K562 (cell line): Measurements from ENCODE around the gene PRPSAP1. TPM values are rescaled to one million over a fixed set of nuclear protein-coding genes. Genes with fewer than 3 reads are reported as not detected.

Experiments used
- ADNP ChIP-seq: fragments of 200-800 bp; sonication (Bioruptor generic); IDR thresholded peaks from 2 replicates; pipeline ENCODE4 v1.6.1; 2016; ENCODE audit warnings: missing genetic modification characterization, missing compliant biosample characterization
- ARID1B ChIP-seq: fragments of 450-650 bp; IDR thresholded peaks from 2 replicates; pipeline ENCODE4 v1.6.1; 2016; ENCODE audit warnings: antibody characterized with exemption, mild to moderate bottlenecking, inconsistent platforms
- CC2D1A ChIP-seq: fragments of 450-650 bp; IDR thresholded peaks from 2 replicates; pipeline ENCODE4 v1.6.1; 2017; ENCODE audit warnings: mild to moderate bottlenecking
- CEBPG ChIP-seq, 3 experiments: fragments of 200-800 bp in 1 of 3; sonication (Bioruptor generic) in 1 of 3; sonication (generic) in 1 of 3; formaldehyde crosslinking in 1 of 3; IDR thresholded peaks in 2 of 3; conservative IDR thresholded peaks in 1 of 3; 2 replicates each; pipeline versions ENCODE4 v1.6.1 to v1.8.0; 2016 to 2022; ENCODE audit warnings: missing compliant biosample characterization in 2 of 3, missing genetic modification characterization in 2 of 3, mild to moderate bottlenecking in 1 of 3, missing genetic modification reagents in 1 of 3
- FOXK2 ChIP-seq, 2 experiments: fragments of 450-650 bp; IDR thresholded peaks in 1 of 2; conservative IDR thresholded peaks in 1 of 2; 2 replicates each; pipeline ENCODE4 v1.6.1; 2016; ENCODE audit warnings: low read depth in 2 of 2, mild to moderate bottlenecking in 1 of 2
- JUN ChIP-seq, 2 experiments: sonication (generic) in 1 of 2; formaldehyde crosslinking in 1 of 2; IDR thresholded peaks; 2 replicates each; pipeline versions ENCODE4 v1.6.1 to v1.8.0; 2012 to 2022; ENCODE audit warnings: borderline replicate concordance in 2 of 2, mild to moderate bottlenecking in 2 of 2, improper control_type of control experiment in 1 of 2, low read depth in 1 of 2, low read length in 1 of 2, missing genetic modification reagents in 1 of 2
- JUNB ChIP-seq: fragments of 450-650 bp; formaldehyde crosslinking; conservative IDR thresholded peaks from 2 replicates; pipeline ENCODE4 v1.4.0; 2020; ENCODE audit warnings: mild to moderate bottlenecking
- PRDM10 ChIP-seq: fragments of 450-650 bp; IDR thresholded peaks from 2 replicates; pipeline ENCODE4 v1.6.1; 2018; ENCODE audit not compliant: partially characterized antibody
- SP2 ChIP-seq: IDR thresholded peaks from 2 replicates; pipeline ENCODE4 v1.6.1; 2011; ENCODE audit warnings: mild to moderate bottlenecking, low read depth, low read length, moderate library complexity; ENCODE audit not compliant: poor library complexity, severe bottlenecking; ENCODE audit errors: extremely low read depth
- TCF3 ChIP-seq: sonication (generic); formaldehyde crosslinking; IDR thresholded peaks from 2 replicates; pipeline ENCODE4 v1.4.0; 2020; ENCODE audit warnings: mild to moderate bottlenecking, missing genetic modification reagents
- ZEB2 ChIP-seq: fragments of 450-650 bp; IDR thresholded peaks from 2 replicates; pipeline ENCODE4 v1.6.1; 2016
- ZNF609 ChIP-seq: sonication (generic); formaldehyde crosslinking; IDR thresholded peaks from 2 replicates; pipeline ENCODE4 v1.8.1; 2023; ENCODE audit warnings: missing genetic modification reagents, mild to moderate bottlenecking, borderline replicate concordance
- polyA plus RNA-seq, 8 experiments: library from polyadenylated mRNA; depleted of rRNA in 4 of 8; stranded (reverse) in 5 of 8; unstranded in 3 of 8; fragments of >200 nt; fragmentation: Nextera tagmentation in 2 of 8; fragmentation: Illumina TruSeq in 1 of 8; extraction: Ambion mirVana in 2 of 8; extraction: Trizol in 1 of 8; gene quantifications; 2 replicates each; pipeline versions ENCODE4 v1.2.1 to v1.2.3, GENCODE V29; 2011 to 2014; ENCODE audit warnings: inconsistent platforms in 1 of 8, missing spikeins in 1 of 8
- total RNA-seq, 7 experiments: library from RNA; depleted of rRNA in 6 of 7; stranded (reverse); fragments of >200 nt in 6 of 7; fragmentation: Illumina TruSeq in 2 of 7; extraction: Trizol in 2 of 7; gene quantifications; 2 replicates each; pipeline versions ENCODE4 v1.2.1 to v1.2.3, GENCODE V29; 2011 to 2021; ENCODE audit warnings: low replicate concordance in 1 of 7
- TF ChIP-seq, protein P1 (sequence below): fragments of 250-450 bp; sonication (Bioruptor Pico); IDR thresholded peaks from 2 replicates; pipeline ENCODE4 v1.8.0; 2021; ENCODE audit warnings: moderate library complexity, mild to moderate bottlenecking, inconsistent platforms
- TF ChIP-seq, protein P2 (sequence below): sonication (generic); formaldehyde crosslinking; IDR thresholded peaks from 2 replicates; pipeline ENCODE4 v1.8.0; 2022; ENCODE audit warnings: missing genetic modification reagents, mild to moderate bottlenecking, borderline replicate concordance

PRPSAP1 gene
- total and polyA plus RNA-seq, 9 of the 15 experiments (the other 6 are each of a cell fraction or from before 2014, with no cell fraction given): 21.9 to 77.1 (median 40.8) TPM

GRCh38 chr17:76385892-76386786 is 32.4 kb upstream of the PRPSAP1 start (continued):
- no peak for TF ChIP-seq ZNF609 (CRISPR knock-in tag)
- no peak; the same call in 1 of the 2 replicates for TF ChIP-seq TCF3 (CRISPR knock-in tag)
- TF ChIP-seq JUNB (CRISPR knock-in tag): no peak
- no peak for TF ChIP-seq CC2D1A
- no peak for TF ChIP-seq ZEB2
- no peak; the same call in 1 of the 2 replicates for TF ChIP-seq CEBPG (CRISPR knock-in tag; IDR thresholded peaks at IDR 0.05)
- no peak for TF ChIP-seq CEBPG (tag; conservative IDR thresholded peaks at IDR 0.05 in 1 of 2, IDR thresholded peaks at IDR 0.05 in 1 of 2)
- no peak for TF ChIP-seq SP2
- TF ChIP-seq FOXK2 (conservative IDR thresholded peaks at IDR 0.05 in 1 of 2, IDR thresholded peaks at IDR 0.05 in 1 of 2; ENCODE audit: low read depth in 2 of 2): no peak; a peak in 1 of 4 replicates
- TF ChIP-seq JUN (IDR thresholded peaks at IDR 0.05; ENCODE audit: borderline replicate concordance, low read depth, low read length): no peak
- TF ChIP-seq JUN (CRISPR knock-in tag; IDR thresholded peaks at IDR 0.05; ENCODE audit: borderline replicate concordance): no peak
- no peak for TF ChIP-seq ARID1B
- no peak for TF ChIP-seq PRDM10
- TF ChIP-seq ADNP (tag): no peak
- TF ChIP-seq, protein P1, sequence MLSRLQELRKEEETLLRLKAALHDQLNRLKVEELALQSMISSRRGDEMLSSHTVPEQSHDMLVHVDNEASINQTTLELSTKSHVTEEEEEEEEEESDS (CRISPR knock-in tag): no peak
- TF ChIP-seq, protein P2, sequence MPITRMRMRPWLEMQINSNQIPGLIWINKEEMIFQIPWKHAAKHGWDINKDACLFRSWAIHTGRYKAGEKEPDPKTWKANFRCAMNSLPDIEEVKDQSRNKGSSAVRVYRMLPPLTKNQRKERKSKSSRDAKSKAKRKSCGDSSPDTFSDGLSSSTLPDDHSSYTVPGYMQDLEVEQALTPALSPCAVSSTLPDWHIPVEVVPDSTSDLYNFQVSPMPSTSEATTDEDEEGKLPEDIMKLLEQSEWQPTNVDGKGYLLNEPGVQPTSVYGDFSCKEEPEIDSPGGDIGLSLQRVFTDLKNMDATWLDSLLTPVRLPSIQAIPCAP (CRISPR knock-in tag): peak; percentile 79; the same call in 1 of the 2 replicates
